Stimulated activated CD4-positive, alpha-beta T cell treated with anti-CD3 and anti-CD28 coated beads, Interleukin-12 subunit alpha, Interleukin-12 subunit beta, amount 100 ng/mL, for 4 hours (primary cell): Measurements from ENCODE around the gene ACTN4.

ENCODE experiments used
- DNase-seq: peaks from one replicate; pipeline ENCODE4 v3.0.0-alpha.2; 2020

The ACTN4 gene

GRCh38 chr19:38638461-38638860 is 9.0 kb upstream of the ACTN4 start:
- DNase-seq = no peak

DNA sequence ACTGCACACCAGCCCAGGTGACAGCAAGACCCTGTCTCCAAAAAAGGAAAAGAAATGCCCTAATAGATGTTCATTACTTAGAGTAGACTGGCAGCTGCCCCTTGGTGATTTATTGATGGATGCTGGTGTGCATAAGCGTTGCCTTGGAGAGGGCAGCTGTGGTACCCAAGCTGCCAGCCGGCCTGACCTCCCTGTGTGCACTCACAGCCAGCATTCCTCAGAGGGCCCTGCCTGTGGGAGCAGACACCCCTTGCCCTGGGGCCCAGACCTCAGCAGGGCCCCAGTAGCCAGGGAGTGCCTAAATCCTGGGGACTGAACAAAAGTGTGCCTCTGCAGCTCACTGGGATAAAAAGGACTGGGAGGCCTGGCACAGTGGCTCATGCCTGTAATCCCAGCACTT is 7.8 kb upstream of the ACTN4 start:
- DNase-seq = no peak

- no peak for DNase-seq
These were observed 7.1 kb upstream of the ACTN4 start for GRCh38 chr19:38640368-38640767.

DNA sequence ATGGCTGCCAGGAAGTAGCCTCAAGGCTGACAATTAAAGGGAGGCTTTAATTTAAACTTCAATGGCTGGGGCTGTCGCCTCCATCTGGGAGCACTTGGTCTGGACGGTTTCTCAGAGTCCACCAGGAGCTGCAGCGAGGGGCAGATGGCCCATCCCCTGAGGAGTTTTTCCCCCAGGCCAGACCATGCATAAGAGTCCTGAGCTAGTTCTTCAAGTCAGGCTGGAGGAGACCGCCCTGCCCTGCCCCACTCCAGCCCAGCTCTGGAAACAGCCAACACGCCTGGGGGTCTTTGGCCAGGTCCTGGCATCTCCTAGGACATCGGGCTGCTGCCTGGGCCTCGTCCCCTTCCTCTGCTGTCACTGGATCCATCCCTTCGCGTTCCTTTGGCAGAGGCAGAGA is 5.3 kb upstream of the ACTN4 start:
- no peak for DNase-seq

- DNase-seq = no peak
These were observed 2.7 kb upstream of the ACTN4 start for GRCh38 chr19:38644719-38645118.

- no peak for DNase-seq
These were observed 718 bp downstream of the ACTN4 start for GRCh38 chr19:38647966-38648768.

DNA sequence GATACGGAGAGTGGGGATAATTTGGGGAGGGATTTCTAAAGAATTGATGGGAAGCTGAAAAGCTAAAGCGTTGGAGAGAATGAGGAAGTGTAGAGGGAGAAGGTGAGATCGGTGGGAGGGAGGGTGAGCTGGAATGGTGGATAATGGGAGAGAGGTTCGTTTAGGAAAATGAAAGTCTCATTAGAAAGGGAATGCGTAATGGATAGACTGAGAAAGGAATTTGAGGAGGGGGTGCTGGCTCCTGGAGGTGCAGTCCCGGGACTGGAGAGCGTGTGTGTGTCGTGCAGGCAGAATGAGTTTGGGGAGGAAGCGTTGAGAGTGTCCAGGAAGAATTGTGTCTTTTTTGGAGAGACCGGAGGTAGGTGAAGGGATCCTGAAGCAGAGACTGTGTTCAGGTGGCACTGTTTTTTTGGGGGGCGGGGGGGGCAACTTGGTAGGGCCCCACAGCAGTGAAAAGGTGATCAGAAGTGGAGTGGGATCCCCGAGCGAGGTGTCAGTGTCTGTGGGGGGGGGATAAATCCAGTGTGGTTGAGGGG is 1.4 kb downstream of the ACTN4 start:
- no peak for DNase-seq

GRCh38 chr19:38649305-38650171 is 2.1 kb downstream of the ACTN4 start:
- no peak for DNase-seq

DNA sequence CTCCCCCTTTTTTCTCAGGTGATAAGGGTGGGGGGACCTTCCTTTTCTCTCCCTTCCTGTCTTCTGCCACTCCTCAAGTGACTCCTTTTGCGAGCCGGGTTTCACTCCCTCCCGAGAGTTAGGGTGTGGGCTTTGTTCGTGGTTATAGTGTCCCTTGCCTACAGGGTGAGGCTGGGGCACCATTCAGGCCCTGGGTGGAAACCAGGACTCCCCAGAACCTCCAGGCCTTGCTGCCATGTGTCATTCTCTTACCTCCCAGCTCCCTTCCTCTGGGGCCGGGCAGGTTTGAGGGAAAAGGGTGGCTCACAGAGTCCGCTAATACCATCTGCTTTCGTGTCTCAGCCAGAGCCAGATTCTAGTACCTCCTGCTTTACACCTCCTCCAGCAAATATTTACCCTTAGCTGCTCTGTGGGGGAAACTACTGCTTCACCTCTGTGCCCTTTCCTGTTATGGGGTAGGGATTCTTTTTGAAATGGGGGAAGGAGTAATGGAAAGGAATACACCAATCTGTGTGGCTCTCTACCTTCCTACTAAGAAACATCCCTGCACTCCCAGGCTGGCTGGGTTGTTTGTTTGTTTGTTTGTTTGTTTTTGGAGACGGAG is 2.8 kb downstream of the ACTN4 start:
- DNase-seq = no peak

DNA sequence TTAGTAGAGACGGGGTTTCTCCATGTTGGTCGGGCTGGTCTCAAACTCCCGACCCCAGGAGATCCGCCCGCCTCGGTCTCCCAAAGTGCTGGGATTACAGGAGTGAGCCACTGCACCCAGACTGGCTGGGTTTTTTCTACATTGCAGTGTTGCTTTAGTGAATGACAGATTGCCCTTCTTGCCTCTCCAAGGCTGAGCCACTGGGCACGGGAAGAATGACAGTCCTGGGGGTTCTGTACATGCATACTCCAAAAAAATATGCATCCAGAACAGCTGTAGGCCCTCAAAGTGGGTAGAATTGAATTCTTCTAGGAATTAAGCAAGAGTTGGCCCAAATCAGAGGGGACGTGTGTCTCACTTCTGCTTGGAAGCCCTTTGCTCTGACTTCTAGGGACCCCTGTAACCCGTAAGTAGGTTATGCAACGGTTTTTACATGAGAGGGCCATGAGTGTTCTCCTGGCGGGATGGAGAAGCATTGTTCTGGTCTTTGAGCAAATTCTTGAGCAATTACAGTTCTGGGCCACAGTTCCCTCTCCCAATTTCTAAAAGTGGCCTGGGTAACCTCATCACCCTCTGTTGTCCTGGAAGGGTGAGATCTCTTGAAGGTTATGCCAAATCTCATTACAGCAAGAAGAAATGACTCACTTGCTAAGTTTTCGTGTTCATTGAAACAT is 3.6 kb downstream of the ACTN4 start:
- DNase-seq = no peak

DNA sequence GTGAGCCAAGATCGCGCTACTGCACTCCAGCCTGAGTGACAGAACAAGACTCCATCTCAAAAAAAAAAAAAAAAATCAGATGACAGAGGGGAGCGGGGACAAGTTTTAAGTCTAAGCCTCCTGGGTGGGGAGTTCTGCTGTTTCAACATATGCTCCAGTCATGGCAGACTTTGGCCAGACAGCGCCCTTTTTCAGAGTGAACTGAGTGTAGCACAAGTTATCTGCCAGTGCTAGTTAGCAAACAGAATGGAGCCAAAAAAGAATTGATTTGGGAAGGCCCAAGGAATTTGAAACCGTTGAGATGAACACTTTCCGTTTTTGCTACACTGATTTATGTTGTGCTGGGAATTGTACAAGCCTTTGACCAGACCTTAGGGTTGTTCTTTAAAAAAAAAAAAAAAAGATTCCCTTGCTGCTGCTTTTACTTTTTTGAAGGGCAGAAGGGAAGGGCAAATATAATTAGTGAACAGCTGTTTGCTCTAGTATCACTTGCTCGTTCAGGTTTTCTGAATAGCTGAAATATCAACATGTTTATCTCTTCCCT is 5.7 kb downstream of the ACTN4 start:
- DNase-seq = no peak

- DNase-seq = no peak
These were observed 7.2 kb downstream of the ACTN4 start for GRCh38 chr19:38654628-38655055.

- peak; percentile 23 for DNase-seq
These were observed 7.8 kb downstream of the ACTN4 start for GRCh38 chr19:38655148-38655824.

GRCh38 chr19:38656171-38656981 is 8.9 kb downstream of the ACTN4 start:
- no peak for DNase-seq

GRCh38 chr19:38657633-38658222 is 10.3 kb downstream of the ACTN4 start:
- DNase-seq = no peak

DNA sequence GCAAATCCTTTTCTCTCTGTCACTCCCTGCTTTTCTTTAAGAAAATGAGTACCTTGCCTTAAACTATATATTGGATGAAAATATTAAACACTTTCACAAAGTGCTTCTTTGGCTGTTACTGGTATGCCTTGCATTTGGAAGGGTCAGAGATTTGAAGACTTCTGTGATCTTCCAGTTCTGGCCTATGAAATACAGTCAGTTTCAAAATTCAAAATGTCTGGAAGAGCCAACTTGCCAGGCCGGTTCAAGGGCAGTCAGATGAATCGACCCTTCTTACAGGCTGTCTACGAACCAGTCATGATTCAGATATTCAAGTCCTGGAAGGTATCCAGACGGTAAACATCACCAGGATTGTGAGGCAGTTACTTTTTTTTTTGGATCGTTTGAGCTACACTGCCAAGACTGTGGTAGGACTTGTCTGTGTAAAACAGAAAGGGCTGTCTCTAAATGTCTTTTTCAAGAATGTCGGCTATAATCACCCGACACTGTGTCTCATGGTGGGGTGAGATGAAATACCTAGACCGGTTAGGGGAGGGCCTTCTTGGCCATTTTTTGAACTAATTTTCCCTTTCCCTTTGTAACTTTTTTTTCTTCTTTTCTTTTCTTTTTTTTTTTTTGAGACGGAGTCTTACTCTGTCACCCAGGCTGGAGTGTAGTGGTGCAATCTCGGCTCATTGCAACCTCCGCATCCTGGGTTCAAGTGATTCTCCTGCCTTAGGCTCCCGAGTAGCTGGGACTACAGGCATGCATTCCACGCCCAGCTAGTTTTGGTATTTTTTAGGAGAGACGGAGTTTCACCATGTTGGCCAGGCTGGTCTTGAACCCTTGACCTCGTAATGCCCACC is 11.2 kb downstream of the ACTN4 start:
- no peak for DNase-seq

DNA sequence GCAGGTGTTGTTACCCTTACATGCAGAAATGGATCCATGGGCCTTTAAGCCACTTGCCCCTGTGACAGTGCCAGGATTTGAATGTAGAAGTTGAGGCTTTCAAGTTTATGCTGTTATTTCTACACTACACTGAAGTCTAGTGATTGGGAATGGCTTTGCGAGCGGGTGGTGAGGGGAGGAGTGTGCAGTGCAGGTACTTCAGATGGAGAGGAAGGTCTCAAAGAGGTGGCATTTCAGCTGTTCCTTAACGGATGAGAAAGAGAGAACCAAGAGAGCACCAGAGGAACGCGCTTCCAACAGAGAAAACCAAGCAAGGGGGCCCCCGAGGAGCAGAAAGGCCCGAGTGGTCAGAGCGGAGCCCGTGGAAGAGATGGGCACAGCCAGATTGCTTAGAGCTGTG is 13.3 kb downstream of the ACTN4 start:
- no peak for DNase-seq

DNA sequence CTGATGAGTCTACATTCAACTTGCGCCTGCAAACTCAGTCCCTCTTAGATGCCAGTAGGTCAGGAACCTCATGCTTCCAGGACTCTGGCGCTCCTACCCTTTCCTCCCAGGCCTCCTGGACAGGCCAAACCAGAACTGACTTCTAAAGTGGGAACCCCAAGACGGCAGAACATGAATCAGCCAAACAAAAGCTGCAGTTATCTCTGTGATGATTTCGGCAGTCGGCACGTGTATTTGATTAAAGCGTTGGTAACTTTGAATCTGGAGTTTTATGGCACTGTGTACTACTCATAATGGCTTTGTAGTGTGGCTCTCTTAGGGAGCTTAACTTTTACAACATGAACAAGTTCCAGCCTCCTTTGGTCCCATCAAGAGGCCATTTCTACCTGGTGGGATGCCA is 13.7 kb downstream of the ACTN4 start:
- DNase-seq = no peak

DNA sequence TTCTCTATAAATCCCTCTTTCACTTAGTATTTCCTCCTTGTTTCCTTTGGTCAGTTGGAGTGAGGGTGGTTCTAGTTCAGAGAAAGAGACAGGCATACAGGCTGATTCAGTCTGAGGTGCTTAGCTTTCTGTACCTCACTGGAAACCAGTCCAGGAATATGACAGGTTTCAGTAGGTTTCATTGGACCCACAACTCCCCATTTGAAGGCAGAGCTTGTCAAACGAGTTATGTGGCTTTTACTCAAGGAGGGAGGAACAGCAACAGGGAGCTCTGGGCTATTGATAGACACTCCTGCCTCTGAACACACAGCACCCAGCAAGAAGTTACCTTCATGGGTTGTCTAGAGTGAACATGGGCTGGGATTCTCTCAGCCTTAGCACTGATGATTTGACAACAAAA is 14.5 kb downstream of the ACTN4 start:
- no peak for DNase-seq
